ENCODE measurements around the gene TBL2.

- TF ChIP-seq, protein P1, sequence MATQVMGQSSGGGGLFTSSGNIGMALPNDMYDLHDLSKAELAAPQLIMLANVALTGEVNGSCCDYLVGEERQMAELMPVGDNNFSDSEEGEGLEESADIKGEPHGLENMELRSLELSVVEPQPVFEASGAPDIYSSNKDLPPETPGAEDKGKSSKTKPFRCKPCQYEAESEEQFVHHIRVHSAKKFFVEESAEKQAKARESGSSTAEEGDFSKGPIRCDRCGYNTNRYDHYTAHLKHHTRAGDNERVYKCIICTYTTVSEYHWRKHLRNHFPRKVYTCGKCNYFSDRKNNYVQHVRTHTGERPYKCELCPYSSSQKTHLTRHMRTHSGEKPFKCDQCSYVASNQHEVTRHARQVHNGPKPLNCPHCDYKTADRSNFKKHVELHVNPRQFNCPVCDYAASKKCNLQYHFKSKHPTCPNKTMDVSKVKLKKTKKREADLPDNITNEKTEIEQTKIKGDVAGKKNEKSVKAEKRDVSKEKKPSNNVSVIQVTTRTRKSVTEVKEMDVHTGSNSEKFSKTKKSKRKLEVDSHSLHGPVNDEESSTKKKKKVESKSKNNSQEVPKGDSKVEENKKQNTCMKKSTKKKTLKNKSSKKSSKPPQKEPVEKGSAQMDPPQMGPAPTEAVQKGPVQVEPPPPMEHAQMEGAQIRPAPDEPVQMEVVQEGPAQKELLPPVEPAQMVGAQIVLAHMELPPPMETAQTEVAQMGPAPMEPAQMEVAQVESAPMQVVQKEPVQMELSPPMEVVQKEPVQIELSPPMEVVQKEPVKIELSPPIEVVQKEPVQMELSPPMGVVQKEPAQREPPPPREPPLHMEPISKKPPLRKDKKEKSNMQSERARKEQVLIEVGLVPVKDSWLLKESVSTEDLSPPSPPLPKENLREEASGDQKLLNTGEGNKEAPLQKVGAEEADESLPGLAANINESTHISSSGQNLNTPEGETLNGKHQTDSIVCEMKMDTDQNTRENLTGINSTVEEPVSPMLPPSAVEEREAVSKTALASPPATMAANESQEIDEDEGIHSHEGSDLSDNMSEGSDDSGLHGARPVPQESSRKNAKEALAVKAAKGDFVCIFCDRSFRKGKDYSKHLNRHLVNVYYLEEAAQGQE (IDR thresholded peaks at IDR 0.05; ENCODE audit: insufficient replicate concordance, low read depth), result no peak
- TF ChIP-seq CTCF (IDR thresholded peaks at IDR 0.05; ENCODE audit: insufficient read depth, low read length), result no peak
- no peak for TF ChIP-seq POLR2AphosphoS5 (IDR thresholded peaks at IDR 0.05; ENCODE audit: low read depth)
- no peak for TF ChIP-seq GABPA (IDR thresholded peaks at IDR 0.05; ENCODE audit: low read depth)
Observed at GRCh38 chr7:73622909-73623797, 44.8 kb upstream of the TBL2 start.
